Caco-2 (cell line): ENCODE data around the gene PTGDR. TPM values are rescaled to one million over a fixed set of nuclear protein-coding genes. Genes with fewer than 3 reads are reported as not detected.

ENCODE experiments used
- BruUV-seq: library from RNA; stranded (reverse); fragments of 400-500 nt; replicated peaks from 2 replicates; lab custom pipeline; 2021; lab: Mats Ljungman, UMichigan
- CTCF ChIA-PET: fragments of 300-600 bp; sonication (Branson Sonifier 250); formaldehyde crosslinking; loops from one replicate; lab custom pipeline; 2022; ENCODE audit warnings: antibody characterized with exemption; lab: Charles Lee
- POLR2A ChIA-PET: fragments of 300-600 bp; sonication (Branson Sonifier 250); formaldehyde crosslinking; loops from one replicate; lab custom pipeline; 2022; ENCODE audit warnings: antibody characterized with exemption; lab: Charles Lee
- DNase-seq, 2 experiments: peaks; one replicate each; pipeline versions ENCODE4 v3.0.0 to v3.0.0-alpha.2; 2020 to 2022
- H3K27me3 ChIP-seq: replicated peaks from 2 replicates; pipeline ENCODE4 v1.6.0; 2011; ENCODE audit warnings: low read length; ENCODE audit not compliant: control insufficient read depth, insufficient read depth
- H3K36me3 ChIP-seq: 2 replicates; pipeline ENCODE4 v1.5.1; 2011; ENCODE audit warnings: low read length; ENCODE audit not compliant: control insufficient read depth, insufficient read depth
- H3K4me1 ChIP-seq: fragments of 250-450 bp; sonication (Bioruptor Pico); 2 replicates; pipeline ENCODE4 v1.5.1; 2020; ENCODE audit warnings: mild to moderate bottlenecking
- H3K4me3 ChIP-seq: 2 replicates; pipeline ENCODE4 v1.5.1; 2011; ENCODE audit warnings: low read depth, mild to moderate bottlenecking, control low read depth, low read length
- H3K9me3 ChIP-seq: fragments of 250-450 bp; sonication (Bioruptor Pico); 2 replicates; pipeline ENCODE4 v1.5.1; 2020; ENCODE audit warnings: mild to moderate bottlenecking, moderate library complexity
- H3K27ac Mint-ChIP-seq: one replicate; pipeline ENCODE4 v1.8.0; 2022; ENCODE audit warnings: mixed read lengths; ENCODE audit not compliant: unreplicated experiment
- H3K27me3 Mint-ChIP-seq: one replicate; pipeline ENCODE4 v1.8.0; 2022; ENCODE audit warnings: mixed read lengths; ENCODE audit not compliant: insufficient read depth, unreplicated experiment
- H3K36me3 Mint-ChIP-seq: one replicate; pipeline ENCODE4 v1.8.0; 2022; ENCODE audit warnings: mild to moderate bottlenecking, mixed read lengths; ENCODE audit not compliant: insufficient read depth, unreplicated experiment
- H3K4me1 Mint-ChIP-seq: one replicate; pipeline ENCODE4 v1.8.0; 2022; ENCODE audit warnings: low read depth, mixed read lengths; ENCODE audit not compliant: unreplicated experiment
- H3K4me3 Mint-ChIP-seq: one replicate; pipeline ENCODE4 v1.8.0; 2022; ENCODE audit warnings: mild to moderate bottlenecking, moderate library complexity, mixed read lengths; ENCODE audit not compliant: unreplicated experiment
- H3K9me3 Mint-ChIP-seq: one replicate; pipeline ENCODE4 v1.8.0; 2022; ENCODE audit warnings: mixed read lengths; ENCODE audit not compliant: unreplicated experiment
- intact Hi-C: fragments of 100-400 bp; cut with micrococcal nuclease; formaldehyde crosslinking; loops from one replicate; pipeline ENCODE4 v1.10.0; 2022; ENCODE audit not compliant: unreplicated experiment
- total RNA-seq: library from RNA; stranded (reverse); gene quantifications from 2 replicates; pipeline ENCODE4 v1.2.3, GENCODE V29; 2022
- TF ChIP-seq, protein P1 (sequence below), 2 experiments: fragments of 200-600 bp in 1 of 2; IDR thresholded peaks; 1 replicate in 1 of 2; 2 replicates in 1 of 2; pipeline versions ENCODE4 v1.5.1 to v1.8.0; 2011 to 2022; ENCODE audit warnings: antibody characterized with exemption in 1 of 2, control low read depth in 1 of 2, inconsistent platforms in 1 of 2, low read depth in 1 of 2, low read length in 1 of 2, mild to moderate bottlenecking in 1 of 2, moderate library complexity in 1 of 2; ENCODE audit not compliant: insufficient read depth in 1 of 2, severe bottlenecking in 1 of 2, unreplicated experiment in 1 of 2

PTGDR gene
- total RNA-seq, 1 experiment from 2014 or later: 0.41 TPM

DNA sequence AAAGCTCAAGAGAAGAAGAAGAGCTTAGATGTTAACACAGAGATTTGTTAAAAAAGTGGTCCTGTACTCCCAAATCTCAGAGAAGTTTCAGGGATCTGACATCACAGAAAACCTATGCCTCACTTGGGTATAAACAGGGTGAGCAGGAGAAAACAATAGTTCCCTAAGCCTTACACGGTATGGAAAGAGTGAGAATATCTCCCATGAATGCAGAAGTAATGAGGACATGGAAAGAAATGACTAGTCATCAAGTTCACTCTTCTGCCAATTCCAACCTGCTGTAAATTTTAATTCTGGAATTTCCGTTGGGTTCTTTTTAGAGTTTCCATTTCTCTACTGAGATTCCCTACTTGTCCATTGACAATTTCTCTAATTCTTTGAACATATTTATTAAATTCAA lies 40.4 kb downstream of the PTGDR start:
- Mint-ChIP-seq H3K9me3 (no peaks in the 10 kb centered on the region), H3K4me3 (no peak overlapping the region), H3K4me1 (no peaks in the 10 kb centered on the region), H3K36me3 (no peaks in the 10 kb centered on the region), H3K27me3 (peaks cover 9% of the 10 kb centered on the region), H3K27ac (no peak overlapping the region)
- Histone ChIP-seq H3K4me3 (no peak overlapping the region), H3K36me3 (no peaks in the 10 kb centered on the region), H3K27me3 (no peaks in the 10 kb centered on the region), H3K4me1 (no peaks in the 10 kb centered on the region), H3K9me3 (no peaks in the 10 kb centered on the region)
- ChIA-PET CTCF (no interaction called here), POLR2A (no interaction called here)
- DNase-seq: no peak
- BruUV-seq: no TSS peak
- intact Hi-C loops: no loop called here
- TF ChIP-seq, protein P1, sequence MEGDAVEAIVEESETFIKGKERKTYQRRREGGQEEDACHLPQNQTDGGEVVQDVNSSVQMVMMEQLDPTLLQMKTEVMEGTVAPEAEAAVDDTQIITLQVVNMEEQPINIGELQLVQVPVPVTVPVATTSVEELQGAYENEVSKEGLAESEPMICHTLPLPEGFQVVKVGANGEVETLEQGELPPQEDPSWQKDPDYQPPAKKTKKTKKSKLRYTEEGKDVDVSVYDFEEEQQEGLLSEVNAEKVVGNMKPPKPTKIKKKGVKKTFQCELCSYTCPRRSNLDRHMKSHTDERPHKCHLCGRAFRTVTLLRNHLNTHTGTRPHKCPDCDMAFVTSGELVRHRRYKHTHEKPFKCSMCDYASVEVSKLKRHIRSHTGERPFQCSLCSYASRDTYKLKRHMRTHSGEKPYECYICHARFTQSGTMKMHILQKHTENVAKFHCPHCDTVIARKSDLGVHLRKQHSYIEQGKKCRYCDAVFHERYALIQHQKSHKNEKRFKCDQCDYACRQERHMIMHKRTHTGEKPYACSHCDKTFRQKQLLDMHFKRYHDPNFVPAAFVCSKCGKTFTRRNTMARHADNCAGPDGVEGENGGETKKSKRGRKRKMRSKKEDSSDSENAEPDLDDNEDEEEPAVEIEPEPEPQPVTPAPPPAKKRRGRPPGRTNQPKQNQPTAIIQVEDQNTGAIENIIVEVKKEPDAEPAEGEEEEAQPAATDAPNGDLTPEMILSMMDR (IDR thresholded peaks at IDR 0.05; ENCODE audit: insufficient read depth in 1 of 2, low read depth in 1 of 2, low read length in 1 of 2, severe bottlenecking in 1 of 2, unreplicated experiment in 1 of 2): no peak

DNA sequence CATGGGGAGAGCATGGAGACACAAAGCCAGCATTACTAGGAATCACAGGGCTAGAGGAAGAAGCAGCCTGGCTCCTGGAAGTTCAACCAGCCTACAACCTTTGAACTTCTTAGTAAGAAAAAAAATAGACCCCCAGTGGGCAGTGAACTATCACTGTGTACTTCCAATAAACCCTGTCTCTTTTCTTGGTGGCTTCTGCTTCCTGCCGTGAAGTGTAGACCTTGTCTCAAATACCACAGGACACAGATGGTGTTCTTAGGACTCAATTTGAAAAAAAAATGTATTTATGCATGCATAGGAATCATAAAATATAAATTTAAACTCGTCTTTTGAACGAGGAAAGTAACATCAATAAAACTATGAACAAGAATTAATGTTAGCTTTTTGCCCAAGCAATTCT lies 43.0 kb downstream of the PTGDR start:
- H3K27me3 ChIP-seq: no peaks in the 10 kb centered on the region; the same call in 1 of the 2 replicates
- H3K36me3 Mint-ChIP-seq: peaks cover 5% of the 10 kb centered on the region
- BruUV-seq: no TSS peak
- no peak overlapping the region for H3K4me3 ChIP-seq
- H3K9me3 ChIP-seq: no peaks in the 10 kb centered on the region
- no peak for DNase-seq
- POLR2A ChIA-PET: no interaction called here
- H3K27ac Mint-ChIP-seq: no peak overlapping the region
- TF ChIP-seq, protein P1 (IDR thresholded peaks at IDR 0.05; ENCODE audit: insufficient read depth in 1 of 2, low read depth in 1 of 2, low read length in 1 of 2, severe bottlenecking in 1 of 2, unreplicated experiment in 1 of 2): no peak
- no peaks in the 10 kb centered on the region for H3K4me1 ChIP-seq
- H3K4me3 Mint-ChIP-seq: no peak overlapping the region
- CTCF ChIA-PET: interaction anchor here (1.1 kb wide), 1 partner anchor 10 kb away, joined by 3 read pairs; no protein-coding TSS in a partner anchor
- intact Hi-C loops: loop anchor here (10.0 kb wide), 1 partner anchor 94 kb away; no protein-coding TSS in a partner anchor
- H3K36me3 ChIP-seq: no peaks in the 10 kb centered on the region
- no peaks in the 10 kb centered on the region for H3K9me3 Mint-ChIP-seq
- H3K27me3 Mint-ChIP-seq: peaks cover 20% of the 10 kb centered on the region
- peaks cover 15% of the 10 kb centered on the region for H3K4me1 Mint-ChIP-seq

DNA sequence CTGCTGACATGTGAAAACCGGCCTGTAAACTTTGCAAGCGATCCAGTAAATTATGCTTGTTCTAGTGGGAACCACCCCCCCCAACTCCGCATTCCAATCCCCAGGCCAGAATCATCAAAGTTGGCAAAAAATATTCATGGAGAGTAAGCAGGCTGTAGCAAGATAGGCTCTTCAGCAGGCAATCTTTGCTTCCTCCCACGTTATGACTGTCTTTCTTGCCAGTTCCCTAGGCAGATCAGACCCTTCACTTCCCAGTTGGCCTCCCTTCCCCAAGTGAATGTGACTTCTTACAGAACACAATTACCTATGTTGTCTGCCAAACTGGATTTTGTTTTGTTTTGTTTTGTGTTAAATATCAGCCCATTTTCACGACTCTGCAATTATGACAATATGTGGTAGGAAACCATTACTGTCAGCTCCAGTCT lies 45.4 kb downstream of the PTGDR start:
- TF ChIP-seq, protein P1 (IDR thresholded peaks at IDR 0.05; ENCODE audit: insufficient read depth in 1 of 2, low read depth in 1 of 2, low read length in 1 of 2, severe bottlenecking in 1 of 2, unreplicated experiment in 1 of 2): no peak
- intact Hi-C loops: loop anchor here (10.0 kb wide), 1 partner anchor 92 kb away; no protein-coding TSS in a partner anchor
- no TSS peak for BruUV-seq

More for the DNA sequence above, 45.4 kb downstream of the PTGDR start:
- ChIA-PET CTCF (no interaction called here), POLR2A (no interaction called here)
- no peak for DNase-seq
- peaks cover 16% of the 10 kb centered on the region for H3K4me1 Mint-ChIP-seq
- Histone ChIP-seq H3K4me3 (no peak overlapping the region), H3K9me3 (no peaks in the 10 kb centered on the region), H3K27me3 (no peaks in the 10 kb centered on the region; the same call in 1 of the 2 replicates), H3K36me3 (no peaks in the 10 kb centered on the region), H3K4me1 (no peaks in the 10 kb centered on the region)
- no peak overlapping the region for H3K4me3 Mint-ChIP-seq
- peaks cover 5% of the 10 kb centered on the region for H3K36me3 Mint-ChIP-seq
- H3K9me3 Mint-ChIP-seq: no peaks in the 10 kb centered on the region
- no peak overlapping the region for H3K27ac Mint-ChIP-seq
- peaks cover 28% of the 10 kb centered on the region for H3K27me3 Mint-ChIP-seq
